Measurements from ENCODE around the gene KDM3B.
"Not testable (repeated sequence)": the region's sequence is repeated elsewhere in the genome, so short reads cannot be mapped to it uniquely, and the experiment has no call there.

KDM3B gene

DNA sequence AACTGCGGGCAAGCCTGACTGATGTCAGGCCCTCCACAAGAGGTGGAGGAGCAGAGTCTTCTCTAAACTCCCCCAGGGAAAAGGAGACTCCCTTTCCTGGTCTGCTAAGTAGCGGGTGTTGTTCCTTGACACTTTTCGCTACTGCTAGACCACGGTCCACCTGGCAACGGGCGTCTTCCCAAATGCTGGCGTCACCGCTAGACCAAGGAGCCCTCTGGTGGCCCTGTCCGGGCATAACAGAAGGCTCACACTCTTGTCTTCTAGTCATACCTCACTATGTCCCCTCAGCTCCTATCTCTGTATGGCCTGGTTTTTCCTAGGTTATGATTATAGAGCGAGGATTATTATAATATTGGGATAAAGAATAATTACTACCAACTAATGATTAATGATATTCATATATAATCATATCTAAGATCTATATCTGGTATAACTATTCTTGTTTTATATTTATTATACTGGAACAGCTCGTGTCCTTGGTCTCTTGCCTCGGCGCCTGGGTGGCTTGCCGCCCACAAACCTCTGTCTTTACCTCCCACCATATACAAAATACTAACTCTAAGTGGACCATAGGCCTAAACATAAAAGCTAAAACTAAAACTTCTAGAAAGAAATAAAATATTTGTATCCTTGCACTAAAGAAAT is 58.6 kb downstream of the KDM3B start:
- DNase-seq, result not testable (repeated sequence)

DNA sequence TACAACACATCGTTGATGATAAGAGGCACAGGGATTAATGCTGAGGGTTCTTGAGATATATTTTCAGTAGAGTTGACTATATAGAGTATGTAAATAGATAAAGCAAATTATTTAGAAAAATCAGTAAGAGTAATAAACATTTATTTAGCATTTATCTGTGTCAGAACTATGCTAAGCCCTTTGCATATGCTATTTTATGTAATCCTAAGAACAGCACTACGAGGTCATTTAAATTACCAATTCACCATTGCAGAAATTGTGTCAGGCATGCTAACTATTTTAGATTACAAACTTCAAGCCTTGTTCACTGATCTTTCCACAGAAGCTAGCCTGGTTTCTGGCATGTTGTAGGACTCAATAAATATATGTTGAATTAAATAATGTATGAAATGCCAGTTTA is 66.0 kb downstream of the KDM3B start:
- DNase-seq, result no peak

GRCh38 chr5:138425079-138425478 is 72.6 kb downstream of the KDM3B start:
- DNase-seq, result no peak

DNA sequence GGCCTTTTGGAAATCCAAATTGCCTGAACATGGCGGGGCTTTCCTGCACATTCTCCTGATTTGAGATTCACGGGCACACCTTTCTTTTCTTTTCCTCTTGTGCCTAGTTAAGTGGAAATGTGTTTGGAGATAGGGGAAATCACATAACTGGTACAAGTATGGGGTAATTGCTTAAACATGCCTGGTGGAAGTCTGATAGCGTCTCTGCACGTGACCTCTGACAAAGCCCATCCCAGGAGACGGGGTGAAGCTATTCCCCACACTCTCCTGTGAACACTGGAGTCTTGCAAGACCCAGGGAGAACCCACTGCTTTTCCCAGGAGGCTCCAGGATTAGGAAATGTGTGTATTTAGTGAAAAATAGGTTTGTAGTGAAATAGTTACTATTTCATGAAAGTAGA is 83.5 kb downstream of the KDM3B start:
- no peak for DNase-seq

GRCh38 chr5:138438003-138438723 is 85.7 kb downstream of the KDM3B start:
- DNase-seq, result no peak

DNA sequence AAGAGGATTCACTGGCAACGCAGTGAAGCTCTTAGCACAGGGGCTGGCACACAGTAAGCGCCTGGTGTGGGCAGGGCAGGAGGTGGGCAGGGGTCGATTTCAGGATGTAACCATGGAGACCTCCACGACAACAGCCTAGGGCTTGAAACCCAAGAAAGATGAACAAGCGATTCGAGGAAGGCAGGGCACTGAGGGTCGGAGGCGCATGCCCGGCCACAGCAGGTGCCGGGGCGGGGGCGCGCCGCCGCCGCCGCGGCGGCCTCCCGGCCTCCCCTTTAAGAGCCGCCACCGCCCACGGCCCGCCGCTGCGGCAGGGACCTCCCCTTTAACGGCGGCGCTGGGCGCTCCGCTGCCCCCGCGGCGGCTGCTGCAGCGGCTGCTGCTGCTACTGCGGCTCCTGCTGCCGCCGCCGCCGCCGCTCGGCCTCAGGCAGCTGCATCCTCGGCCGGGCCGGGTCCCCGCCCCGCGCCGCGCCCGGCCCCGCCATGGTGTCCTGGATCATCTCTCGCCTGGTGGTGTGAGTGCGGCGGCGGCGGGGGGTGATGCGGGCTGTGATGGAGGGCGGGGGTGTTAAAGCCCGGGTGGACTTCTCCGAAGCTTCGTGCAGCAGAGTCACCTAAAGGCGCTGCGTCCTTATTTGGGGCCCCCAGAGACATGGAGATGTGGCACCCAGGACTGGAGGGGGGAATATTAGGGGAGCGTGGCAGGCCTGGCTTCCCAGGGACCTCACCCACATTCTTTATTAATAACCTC is 86.4 kb downstream of the KDM3B start, which contains the start of gene REEP2:
TSS of gene REEP2 (plus strand) at position 334 of the 753 bp plus-strand sequence. CDS start at position 486, 152 bp downstream.
- DNase-seq, result no peak

DNA sequence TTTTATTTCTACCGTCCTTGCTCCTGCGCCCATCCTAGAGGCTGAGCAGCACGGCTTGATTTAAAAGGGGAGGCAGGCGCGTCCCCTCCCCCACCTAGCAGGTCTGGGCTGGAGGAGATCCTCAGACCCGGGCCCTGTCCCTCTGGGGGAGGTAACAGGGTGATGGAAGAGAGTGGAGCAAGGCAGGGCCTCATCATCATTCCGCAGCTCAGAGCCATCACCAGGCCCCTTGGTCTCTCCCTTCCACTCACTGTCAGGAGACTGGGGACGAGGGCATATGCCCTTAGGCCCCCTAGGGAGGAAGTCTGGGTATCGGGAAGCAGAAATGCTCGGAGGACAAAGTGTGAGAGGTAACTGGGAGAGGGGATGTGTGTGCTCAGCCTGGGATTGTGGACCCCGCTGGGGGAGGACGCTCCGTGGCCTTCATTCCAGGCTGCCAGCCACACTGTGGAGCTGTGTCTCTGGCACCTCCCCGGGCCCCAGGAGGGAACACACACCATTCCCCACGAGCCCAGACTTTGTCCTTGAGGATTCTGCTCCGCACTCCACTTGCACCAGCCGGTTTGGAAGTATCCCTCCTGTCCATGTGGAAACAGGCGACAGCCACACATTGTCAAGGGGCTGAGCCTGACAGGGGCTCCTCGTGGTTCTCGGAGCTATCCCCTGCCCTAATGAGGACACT is 87.1 kb downstream of the KDM3B start:
- no peak for DNase-seq

GRCh38 chr5:138440159-138441073 is 87.9 kb downstream of the KDM3B start:
- DNase-seq, result no peak

GRCh38 chr5:138441221-138441620 is 88.7 kb downstream of the KDM3B start:
- no peak for DNase-seq

DNA sequence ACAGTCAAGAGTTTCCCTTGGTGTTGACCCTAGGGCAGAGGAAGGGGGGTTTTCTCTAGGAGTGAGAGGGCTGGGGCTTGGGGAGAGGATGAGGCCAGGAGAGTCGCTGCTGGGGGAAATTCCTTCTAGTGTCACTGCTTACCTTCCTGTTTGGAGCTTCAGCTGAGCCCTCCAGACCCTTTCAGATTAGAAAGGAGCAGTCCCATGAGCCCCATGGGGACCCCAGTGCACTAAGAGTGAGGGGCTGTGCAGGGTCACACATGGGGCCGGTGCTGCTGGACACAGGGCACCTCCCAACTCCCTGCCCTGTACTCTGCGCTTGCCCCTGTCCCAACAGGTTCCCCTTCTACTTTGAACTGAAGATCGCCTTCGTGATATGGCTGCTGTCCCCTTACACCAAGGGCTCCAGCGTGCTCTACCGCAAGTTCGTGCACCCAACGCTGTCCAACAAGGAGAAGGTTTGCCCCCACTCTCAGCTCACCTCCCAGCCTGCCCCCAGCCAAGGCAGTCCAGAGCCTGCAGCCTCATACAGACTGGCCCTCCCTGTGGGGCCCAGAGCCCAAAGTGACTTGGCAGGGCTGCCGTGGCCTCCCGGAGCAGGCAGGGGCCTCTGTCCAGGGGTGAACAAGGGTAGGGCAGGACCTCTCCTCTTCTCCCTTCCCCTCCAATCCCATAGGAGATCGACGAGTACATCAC is 91.7 kb downstream of the KDM3B start:
- no peak for DNase-seq

DNA sequence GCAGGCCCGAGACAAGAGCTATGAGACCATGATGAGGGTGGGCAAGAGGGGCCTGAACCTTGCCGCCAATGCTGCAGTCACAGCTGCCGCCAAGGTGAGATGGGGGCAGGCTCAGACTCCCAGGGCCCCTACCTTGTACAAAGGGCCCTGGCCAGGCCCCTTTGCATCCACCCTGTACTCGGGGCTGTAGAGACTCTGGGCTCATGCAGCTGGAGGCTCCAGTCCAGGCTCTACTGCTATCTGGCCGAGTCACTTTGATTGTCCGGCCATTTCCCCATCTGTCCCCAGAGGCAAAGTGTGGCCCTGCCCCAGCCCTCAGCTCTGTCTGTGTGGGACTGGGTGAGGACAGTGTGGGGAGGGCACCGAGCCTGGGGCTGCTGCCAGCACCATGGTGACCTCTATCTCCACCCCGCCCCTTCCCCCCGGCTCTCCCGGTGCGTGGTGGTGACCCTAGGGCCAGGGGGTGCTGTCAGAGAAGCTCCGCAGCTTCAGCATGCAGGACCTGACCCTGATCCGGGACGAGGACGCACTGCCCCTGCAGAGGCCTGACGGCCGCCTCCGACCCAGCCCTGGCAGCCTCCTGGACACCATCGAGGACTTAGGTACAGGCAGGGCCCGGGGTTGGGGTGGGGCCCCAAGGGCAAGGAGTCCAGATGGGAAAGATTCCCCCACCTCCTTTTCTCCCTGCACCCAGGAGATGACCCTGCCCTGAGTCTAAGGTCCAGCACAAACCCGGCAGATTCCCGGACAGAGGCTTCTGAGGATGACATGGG is 92.5 kb downstream of the KDM3B start:
- no peak for DNase-seq

DNA sequence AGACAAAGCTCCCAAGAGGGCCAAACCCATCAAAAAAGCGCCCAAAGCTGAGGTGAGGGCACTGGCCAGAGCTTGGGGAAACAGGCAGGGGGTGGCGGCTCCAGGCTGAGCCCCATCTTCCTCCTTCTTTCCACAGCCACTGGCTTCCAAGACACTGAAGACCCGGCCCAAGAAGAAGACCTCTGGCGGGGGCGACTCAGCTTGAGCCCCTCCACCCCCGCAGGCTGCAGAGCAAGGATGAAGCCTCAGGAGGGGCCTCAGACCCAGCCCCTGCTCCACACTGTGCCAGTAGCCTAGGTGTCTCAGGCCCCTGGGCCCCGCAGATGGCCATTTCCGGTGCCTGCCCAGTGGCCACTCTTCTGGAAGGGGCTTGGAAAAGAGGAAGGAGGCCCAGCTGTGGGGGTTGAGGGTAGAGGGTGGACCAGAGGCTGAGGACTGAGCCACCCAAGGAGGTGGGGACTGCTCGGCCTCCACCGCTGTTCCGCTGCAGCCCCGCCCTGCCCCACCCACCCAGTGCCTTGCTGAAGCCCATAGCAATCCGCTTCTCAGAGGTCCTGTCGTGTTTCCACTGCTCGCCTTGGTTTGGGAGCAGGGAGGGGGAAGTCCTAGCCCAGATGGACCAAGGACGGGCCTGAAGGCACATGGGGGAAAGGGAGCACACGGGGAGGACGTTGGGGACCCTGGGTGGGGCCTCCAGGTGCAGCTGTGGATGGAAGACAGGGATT is 93.2 kb downstream of the KDM3B start:
- DNase-seq, result no peak

- no peak for DNase-seq
These were observed 95.6 kb downstream of the KDM3B start for GRCh38 chr5:138448070-138448469.

DNA sequence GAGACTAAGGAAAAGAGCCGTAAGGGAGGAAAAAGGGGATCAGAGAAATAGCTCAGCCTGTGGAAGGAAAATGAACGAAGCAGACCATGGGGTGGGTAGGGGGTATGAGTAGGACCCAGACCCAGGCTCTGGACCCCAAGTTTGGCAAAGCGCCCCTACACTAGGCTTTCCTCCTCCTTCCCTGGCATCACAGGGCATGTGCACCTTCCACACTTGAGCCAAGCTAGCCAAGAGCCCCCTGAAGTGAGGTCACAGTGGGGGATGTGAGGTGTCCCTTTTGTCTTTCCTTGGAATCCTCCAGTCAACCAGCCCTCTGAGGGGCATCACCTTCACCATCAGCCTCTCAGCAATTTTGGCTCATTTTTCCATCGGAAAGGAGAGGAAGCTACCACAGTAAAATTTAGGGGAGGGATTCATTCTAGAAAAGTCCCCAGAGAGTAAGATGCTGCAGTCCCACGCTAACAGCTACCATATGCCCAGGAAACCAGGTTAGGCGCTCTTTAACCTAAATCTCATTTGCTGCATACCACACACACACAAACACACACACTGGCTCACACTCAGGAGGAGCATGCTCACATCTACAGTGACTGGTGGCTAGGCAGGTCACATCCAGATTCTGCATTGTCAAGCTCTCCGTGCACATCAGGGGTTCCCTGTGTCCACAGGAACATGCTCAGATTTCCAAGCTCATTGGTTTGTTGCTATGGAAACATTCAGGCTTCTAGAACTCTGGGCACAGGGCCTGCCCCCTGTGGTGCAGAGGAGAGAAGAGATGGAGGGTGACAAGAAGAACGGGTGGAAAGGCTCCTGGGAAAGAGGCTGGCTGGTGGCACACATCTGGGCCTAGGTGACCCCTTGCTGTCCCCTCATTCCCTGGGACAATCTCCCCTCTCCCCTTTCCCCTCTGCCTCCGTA is 96.3 kb downstream of the KDM3B start:
- DNase-seq, result no peak

DNA sequence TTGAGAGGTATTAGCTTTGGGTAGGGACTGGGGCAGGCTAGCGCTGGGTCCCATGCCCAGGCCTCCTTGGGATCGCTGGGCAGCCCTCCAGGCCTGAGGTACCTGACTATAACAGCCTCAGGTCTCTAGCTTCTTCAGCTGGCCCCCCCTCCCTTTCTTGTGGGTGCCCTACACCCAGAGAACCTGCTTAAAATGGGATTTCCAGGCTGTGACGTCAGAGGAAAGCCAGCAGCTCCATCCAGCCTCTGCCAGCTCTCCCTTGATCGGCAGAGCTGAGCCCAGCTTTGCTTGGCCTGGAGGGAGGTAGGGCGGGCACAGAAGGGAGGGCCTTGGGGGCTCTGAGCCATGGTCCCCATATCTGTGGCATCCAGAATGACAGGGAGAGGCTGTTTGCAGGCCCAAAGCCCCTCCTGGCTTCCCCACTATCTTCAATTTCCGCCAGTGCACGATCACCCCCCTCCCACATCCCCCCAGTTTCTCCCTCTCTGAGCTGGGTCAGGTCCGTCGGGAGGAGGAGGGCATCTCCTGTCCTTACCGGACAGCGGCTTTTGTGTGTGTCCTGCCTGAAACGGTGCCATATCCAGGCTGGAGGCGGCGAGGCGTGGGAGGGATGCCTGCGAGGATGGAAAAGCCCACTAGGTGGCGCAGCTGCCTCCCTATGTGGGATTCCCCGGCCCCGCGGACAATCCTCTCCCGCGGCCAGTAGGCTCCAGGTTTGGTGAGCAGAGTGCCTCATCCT is 97.2 kb downstream of the KDM3B start:
- DNase-seq, result peak; percentile 80

DNA sequence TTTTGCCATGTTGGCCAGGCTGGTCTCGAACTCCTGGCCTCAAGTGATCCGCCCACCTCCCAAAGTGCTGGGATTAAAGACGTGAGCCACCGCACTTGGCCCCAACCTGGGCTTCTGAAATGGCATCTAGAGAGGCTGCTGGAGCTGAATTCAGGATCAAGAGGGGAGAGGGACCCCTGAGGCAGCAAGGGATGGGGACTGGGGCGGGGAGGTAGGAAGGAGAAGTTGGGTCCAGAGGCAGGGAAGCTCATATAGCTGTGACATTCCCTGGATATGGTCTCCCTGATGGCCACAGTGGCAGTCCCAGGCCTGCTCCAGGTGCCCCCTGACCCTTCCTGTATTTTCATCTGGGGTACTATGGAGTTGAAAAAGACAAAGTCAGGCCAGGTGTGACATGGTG is 98.5 kb downstream of the KDM3B start:
- no peak for DNase-seq

GRCh38 chr5:138452720-138453119 is 100.2 kb downstream of the KDM3B start:
- DNase-seq, result no peak

DNA sequence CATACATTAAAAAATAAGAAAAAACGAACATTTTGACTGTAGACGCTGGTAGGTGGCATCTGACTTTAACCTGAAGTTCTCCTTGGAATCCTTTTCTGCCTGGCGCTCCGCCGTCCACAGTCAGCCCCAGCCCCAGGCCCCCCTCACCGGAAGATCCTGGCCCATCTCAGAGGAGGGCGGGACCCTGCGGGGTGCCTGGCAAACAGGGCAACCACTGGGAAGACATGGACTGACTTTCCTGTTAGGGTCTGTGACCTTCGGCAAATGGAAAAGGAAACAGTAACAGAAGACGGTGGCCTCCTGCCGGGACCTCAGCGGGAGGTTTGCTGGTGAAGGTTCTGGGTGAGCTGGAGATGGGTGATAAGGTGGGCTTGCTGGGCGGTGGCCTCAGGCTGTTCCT is 101.1 kb downstream of the KDM3B start:
- DNase-seq, result no peak

Data from NCI-H1436 (cell line).